Activated T-helper 17 cell treated with anti-CD3 and anti-CD28 coated beads, Interleukin-2, amount 50 U/mL, for 72 hours (primary cell): ENCODE measurements around the gene SCGB1D1. TPM values are rescaled to one million over a fixed set of nuclear protein-coding genes. Genes with fewer than 3 reads are reported as not detected.
"Not testable (repeated sequence)": the region's sequence is repeated elsewhere in the genome, so short reads cannot be mapped to it uniquely, and the experiment has no call there.

Source experiments
- ATAC-seq: fragments of 150-1000 bp; cut with Tn5 transposase; replicated peaks from 2 replicates; pipeline ENCODE4 v1.10.0; 2021; ENCODE audit warnings: mild to moderate bottlenecking, moderate library complexity
- H3K27ac Mint-ChIP-seq: one replicate; pipeline ENCODE4 v1.8.0; 2022; ENCODE audit warnings: mixed read lengths
- H3K27me3 Mint-ChIP-seq: one replicate; pipeline ENCODE4 v1.8.0; 2022; ENCODE audit warnings: mixed read lengths
- H3K36me3 Mint-ChIP-seq: one replicate; pipeline ENCODE4 v1.8.0; 2022; ENCODE audit warnings: low read depth, mild to moderate bottlenecking, mixed read lengths
- H3K4me1 Mint-ChIP-seq: one replicate; pipeline ENCODE4 v1.8.0; 2022; ENCODE audit warnings: mixed read lengths
- H3K4me3 Mint-ChIP-seq: one replicate; pipeline ENCODE4 v1.8.0; 2022; ENCODE audit warnings: mild to moderate bottlenecking, mixed read lengths
- H3K9me3 Mint-ChIP-seq: one replicate; pipeline ENCODE4 v1.8.0; 2022; ENCODE audit warnings: mixed read lengths
- total RNA-seq, 2 donors: library from RNA; stranded (reverse); gene quantifications; one replicate each; pipeline ENCODE4 v1.2.3, GENCODE V29; 2022

The SCGB1D1 gene
- total RNA-seq, 2 donors from 2014 or later: not detected

- Mint-ChIP-seq H3K4me3 (no peak overlapping the region), H3K27me3 (peaks cover 12% of the 10 kb centered on the region), H3K36me3 (no peaks in the 10 kb centered on the region), H3K4me1 (no peaks in the 10 kb centered on the region), H3K27ac (no peak overlapping the region), H3K9me3 (no peaks in the 10 kb centered on the region)
- ATAC-seq: no peak
These were observed 7.7 kb upstream of the SCGB1D1 start for GRCh38 chr11:62182147-62182891.

GRCh38 chr11:62186195-62186594, 3.8 kb upstream of the SCGB1D1 start:
- no peak for ATAC-seq
- no peaks in the 10 kb centered on the region for H3K36me3 Mint-ChIP-seq
- no peaks in the 10 kb centered on the region for H3K4me1 Mint-ChIP-seq
- no peak overlapping the region for H3K4me3 Mint-ChIP-seq
- no peak overlapping the region for H3K27ac Mint-ChIP-seq
- H3K27me3 Mint-ChIP-seq: peaks cover 31% of the 10 kb centered on the region
- H3K9me3 Mint-ChIP-seq: no peaks in the 10 kb centered on the region

GRCh38 chr11:62193952-62194351, 3.9 kb downstream of the SCGB1D1 start:
- Mint-ChIP-seq H3K27me3 (peaks cover 48% of the 10 kb centered on the region), H3K27ac (no peak overlapping the region)

GRCh38 chr11:62195010-62195409, 5.0 kb downstream of the SCGB1D1 start:
- H3K27me3 Mint-ChIP-seq: peaks cover 46% of the 10 kb centered on the region
- not testable (repeated sequence) for ATAC-seq, H3K9me3 Mint-ChIP-seq, H3K27ac Mint-ChIP-seq, H3K36me3 Mint-ChIP-seq, H3K4me3 Mint-ChIP-seq, H3K4me1 Mint-ChIP-seq

More at GRCh38 chr11:62193952-62194351, 3.9 kb downstream of the SCGB1D1 start:
- Mint-ChIP-seq H3K36me3 (no peaks in the 10 kb centered on the region), H3K4me1 (no peaks in the 10 kb centered on the region), H3K4me3 (no peak overlapping the region), H3K9me3 (no peaks in the 10 kb centered on the region)
- no peak for ATAC-seq

- no peak overlapping the region for H3K27ac Mint-ChIP-seq
- ATAC-seq: no peak
- no peaks in the 10 kb centered on the region for H3K4me1 Mint-ChIP-seq
- no peak overlapping the region for H3K4me3 Mint-ChIP-seq
- H3K9me3 Mint-ChIP-seq: no peaks in the 10 kb centered on the region
- H3K27me3 Mint-ChIP-seq: peaks cover 41% of the 10 kb centered on the region
- no peaks in the 10 kb centered on the region for H3K36me3 Mint-ChIP-seq
These were observed 5.9 kb downstream of the SCGB1D1 start for GRCh38 chr11:62195945-62196344.

GRCh38 chr11:62197400-62197799, 7.4 kb downstream of the SCGB1D1 start:
- not testable (repeated sequence) for ATAC-seq, H3K9me3 Mint-ChIP-seq, H3K36me3 Mint-ChIP-seq, H3K4me1 Mint-ChIP-seq, H3K27ac Mint-ChIP-seq, H3K4me3 Mint-ChIP-seq
- peaks cover 47% of the 10 kb centered on the region for H3K27me3 Mint-ChIP-seq

GRCh38 chr11:62201376-62201775, 11.4 kb downstream of the SCGB1D1 start:
- H3K4me3 Mint-ChIP-seq: no peak overlapping the region
- no peaks in the 10 kb centered on the region for H3K9me3 Mint-ChIP-seq
- H3K36me3 Mint-ChIP-seq: no peaks in the 10 kb centered on the region
- no peak overlapping the region for H3K27ac Mint-ChIP-seq
- peaks cover 33% of the 10 kb centered on the region for H3K27me3 Mint-ChIP-seq
- no peak for ATAC-seq
- H3K4me1 Mint-ChIP-seq: no peaks in the 10 kb centered on the region

- ATAC-seq: no peak
- no peaks in the 10 kb centered on the region for H3K36me3 Mint-ChIP-seq
- H3K27me3 Mint-ChIP-seq: peaks cover 26% of the 10 kb centered on the region
- H3K27ac Mint-ChIP-seq: no peak overlapping the region
- no peak overlapping the region for H3K4me3 Mint-ChIP-seq
- H3K4me1 Mint-ChIP-seq: no peaks in the 10 kb centered on the region
- no peaks in the 10 kb centered on the region for H3K9me3 Mint-ChIP-seq
These were observed 12.9 kb downstream of the SCGB1D1 start for GRCh38 chr11:62202910-62203309.

GRCh38 chr11:62204430-62204829, 14.4 kb downstream of the SCGB1D1 start:
- H3K36me3 Mint-ChIP-seq: no peaks in the 10 kb centered on the region
- H3K27ac Mint-ChIP-seq: no peak overlapping the region
- peaks cover 32% of the 10 kb centered on the region for H3K27me3 Mint-ChIP-seq
- H3K9me3 Mint-ChIP-seq: no peaks in the 10 kb centered on the region
- no peak for ATAC-seq
- no peaks in the 10 kb centered on the region for H3K4me1 Mint-ChIP-seq
- no peak overlapping the region for H3K4me3 Mint-ChIP-seq

- Mint-ChIP-seq H3K27ac (no peak overlapping the region), H3K27me3 (peaks cover 31% of the 10 kb centered on the region), H3K36me3 (no peaks in the 10 kb centered on the region), H3K4me3 (no peak overlapping the region), H3K9me3 (no peaks in the 10 kb centered on the region), H3K4me1 (no peaks in the 10 kb centered on the region)
- no peak for ATAC-seq
These were observed 15.4 kb downstream of the SCGB1D1 start for GRCh38 chr11:62205441-62205840.

GRCh38 chr11:62206276-62207066, 16.5 kb downstream of the SCGB1D1 start:
- H3K36me3 Mint-ChIP-seq, H3K4me3 Mint-ChIP-seq, H3K27ac Mint-ChIP-seq, H3K4me1 Mint-ChIP-seq, H3K9me3 Mint-ChIP-seq, ATAC-seq: not testable (repeated sequence)
- H3K27me3 Mint-ChIP-seq: peaks cover 28% of the 10 kb centered on the region

- no peak overlapping the region for H3K27ac Mint-ChIP-seq
- no peak for ATAC-seq
- no peaks in the 10 kb centered on the region for H3K4me1 Mint-ChIP-seq
- no peak overlapping the region for H3K4me3 Mint-ChIP-seq
- H3K9me3 Mint-ChIP-seq: no peaks in the 10 kb centered on the region
- no peaks in the 10 kb centered on the region for H3K36me3 Mint-ChIP-seq
- H3K27me3 Mint-ChIP-seq: peaks cover 19% of the 10 kb centered on the region
These were observed 18.7 kb downstream of the SCGB1D1 start for GRCh38 chr11:62208785-62209144.

- Mint-ChIP-seq H3K27me3 (peaks cover 21% of the 10 kb centered on the region), H3K36me3 (no peaks in the 10 kb centered on the region), H3K4me3 (no peak overlapping the region), H3K27ac (no peak overlapping the region), H3K4me1 (no peaks in the 10 kb centered on the region), H3K9me3 (peaks cover 10% of the 10 kb centered on the region)
- no peak for ATAC-seq
These were observed 27.3 kb downstream of the SCGB1D1 start for GRCh38 chr11:62217191-62217748.

- Mint-ChIP-seq H3K27ac (no peak overlapping the region), H3K4me3 (no peak overlapping the region), H3K9me3 (peaks cover 29% of the 10 kb centered on the region), H3K27me3 (peaks cover 15% of the 10 kb centered on the region), H3K36me3 (no peaks in the 10 kb centered on the region), H3K4me1 (no peaks in the 10 kb centered on the region)
- no peak for ATAC-seq
These were observed 31.5 kb downstream of the SCGB1D1 start for GRCh38 chr11:62221498-62221897.

GRCh38 chr11:62223095-62223494, 33.1 kb downstream of the SCGB1D1 start:
- H3K27me3 Mint-ChIP-seq: peaks cover 5% of the 10 kb centered on the region
- no peaks in the 10 kb centered on the region for H3K36me3 Mint-ChIP-seq
- H3K9me3 Mint-ChIP-seq: peaks cover 29% of the 10 kb centered on the region
- no peaks in the 10 kb centered on the region for H3K4me1 Mint-ChIP-seq
- H3K4me3 Mint-ChIP-seq: no peak overlapping the region
- ATAC-seq: no peak
- peak overlapping the region; percentile 26 for H3K27ac Mint-ChIP-seq
